HepG2 (cell line): Measurements from ENCODE around the gene EPB41L1. TPM values are rescaled to one million over a fixed set of nuclear protein-coding genes. Genes with fewer than 3 reads are reported as not detected.

ENCODE experiments used
- ARNT2 ChIP-seq: sonication (generic); formaldehyde crosslinking; IDR thresholded peaks from 2 replicates; pipeline ENCODE4 v1.8.0; 2022; ENCODE audit warnings: mild to moderate bottlenecking, low read depth, missing genetic modification reagents, moderate library complexity
- ATF5 ChIP-seq: sonication (generic); formaldehyde crosslinking; IDR thresholded peaks from 2 replicates; pipeline ENCODE4 v1.4.0; 2020; ENCODE audit warnings: mild to moderate bottlenecking, low read depth, missing genetic modification reagents
- BRD4 ChIP-seq: sonication (generic); formaldehyde crosslinking; IDR thresholded peaks from 2 replicates; pipeline ENCODE4 v1.4.0; 2020; ENCODE audit warnings: missing genetic modification reagents
- GABPA ChIP-seq, 2 experiments: IDR thresholded peaks; 2 replicates each; pipeline ENCODE4 v1.6.1; 2011 to 2016; ENCODE audit warnings: low read depth in 2 of 2, low read length in 1 of 2, missing biosample characterization in 1 of 2, missing genetic modification characterization in 1 of 2
- HOXA7 ChIP-seq: sonication (generic); formaldehyde crosslinking; IDR thresholded peaks from 2 replicates; pipeline ENCODE4 v1.8.1; 2022; ENCODE audit warnings: mild to moderate bottlenecking, missing genetic modification reagents, moderate library complexity
- KLF15 ChIP-seq: sonication (generic); formaldehyde crosslinking; IDR thresholded peaks from 2 replicates; pipeline ENCODE4 v1.8.1; 2023; ENCODE audit warnings: borderline replicate concordance, mild to moderate bottlenecking, inconsistent platforms, missing genetic modification reagents, mixed read lengths
- MIER2 ChIP-seq: IDR thresholded peaks from 2 replicates; pipeline ENCODE4 v1.6.1; 2016; ENCODE audit warnings: missing biosample characterization, missing genetic modification reagents
- MNT ChIP-seq: fragments of 450-650 bp; IDR thresholded peaks from 2 replicates; pipeline ENCODE4 v1.6.1; 2016
- MYC ChIP-seq: sonication (generic); formaldehyde crosslinking; IDR thresholded peaks from 2 replicates; pipeline ENCODE4 v1.9.0; 2021; ENCODE audit warnings: missing genetic modification reagents, borderline replicate concordance
- NR3C1 ChIP-seq: sonication (generic); formaldehyde crosslinking; IDR thresholded peaks from 2 replicates; pipeline ENCODE4 v1.4.0; 2020; ENCODE audit warnings: missing genetic modification reagents
- PREB ChIP-seq: sonication (generic); formaldehyde crosslinking; IDR thresholded peaks from 2 replicates; pipeline ENCODE4 v1.4.0; 2020; ENCODE audit warnings: missing genetic modification reagents
- SOX13 ChIP-seq, 3 experiments: fragments of 450-650 bp in 1 of 3; sonication (generic) in 1 of 3; formaldehyde crosslinking in 1 of 3; IDR thresholded peaks in 2 of 3; conservative IDR thresholded peaks in 1 of 3; 2 replicates each; pipeline versions ENCODE4 v1.5.0 to v1.6.1; 2016 to 2020; ENCODE audit warnings: antibody characterized with exemption in 1 of 3, mild to moderate bottlenecking in 1 of 3, missing compliant biosample characterization in 1 of 3, missing genetic modification reagents in 1 of 3, moderate library complexity in 1 of 3
- THAP7 ChIP-seq: sonication (generic); formaldehyde crosslinking; IDR thresholded peaks from 2 replicates; pipeline ENCODE4 v1.8.1; 2023; ENCODE audit warnings: mild to moderate bottlenecking, missing genetic modification reagents
- ZBTB21 ChIP-seq: sonication (generic); formaldehyde crosslinking; IDR thresholded peaks from 2 replicates; pipeline ENCODE4 v1.4.0; 2020; ENCODE audit warnings: missing genetic modification reagents
- ZFP90 ChIP-seq: sonication (generic); formaldehyde crosslinking; IDR thresholded peaks from 2 replicates; pipeline ENCODE4 v1.8.0; 2022; ENCODE audit warnings: missing genetic modification reagents, mild to moderate bottlenecking, inconsistent platforms, borderline replicate concordance
- ZGPAT ChIP-seq: IDR thresholded peaks from 2 replicates; pipeline ENCODE4 v1.6.1; 2016; ENCODE audit warnings: mild to moderate bottlenecking
- ZNF280B ChIP-seq: sonication (generic); formaldehyde crosslinking; IDR thresholded peaks from 2 replicates; pipeline ENCODE4 v1.5.0; 2020; ENCODE audit warnings: missing genetic modification reagents, mild to moderate bottlenecking, borderline replicate concordance
- ZNF317 ChIP-seq: sonication (generic); formaldehyde crosslinking; IDR thresholded peaks from 2 replicates; pipeline ENCODE4 v1.5.0; 2020; ENCODE audit warnings: mild to moderate bottlenecking, missing genetic modification reagents
- ZNF816 ChIP-seq: sonication (generic); formaldehyde crosslinking; IDR thresholded peaks from 2 replicates; pipeline ENCODE4 v1.8.0; 2022; ENCODE audit warnings: missing genetic modification reagents, mild to moderate bottlenecking, borderline replicate concordance
- ZNF839 ChIP-seq: sonication (generic); formaldehyde crosslinking; IDR thresholded peaks from 2 replicates; pipeline ENCODE4 v1.4.0; 2020; ENCODE audit warnings: missing genetic modification reagents, mild to moderate bottlenecking, borderline replicate concordance
- ZSCAN22 ChIP-seq: sonication (generic); formaldehyde crosslinking; IDR thresholded peaks from 2 replicates; pipeline ENCODE4 v1.4.0; 2020; ENCODE audit warnings: mild to moderate bottlenecking, missing genetic modification reagents
- polyA plus RNA-seq, 8 experiments: library from polyadenylated mRNA; depleted of rRNA in 3 of 8; stranded (reverse) in 7 of 8; unstranded in 1 of 8; fragments of >200 nt; fragmentation: Illumina TruSeq in 4 of 8; extraction: Trizol in 4 of 8; gene quantifications; 2 replicates each; pipeline versions ENCODE4 v1.2.1 to v1.2.3, GENCODE V29; 2011 to 2016; ENCODE audit warnings: low read depth in 4 of 8, missing spikeins in 1 of 8, mixed read lengths in 1 of 8; ENCODE audit not compliant: insufficient read depth in 1 of 8
- total RNA-seq, 5 experiments: library from RNA; depleted of rRNA; stranded (reverse); fragments of >200 nt; fragmentation: Illumina TruSeq; extraction: Trizol; gene quantifications; 2 replicates each; pipeline ENCODE4 v1.2.3, GENCODE V29; 2016; ENCODE audit warnings: low read depth in 1 of 5

The EPB41L1 gene
- total and polyA plus RNA-seq, 2 of the 13 experiments (the other 11 are each of a cell fraction or from before 2014, with no cell fraction given), result 16.7 to 39.0 TPM

GRCh38 chr20:36202891-36203338, 48.4 kb downstream of the EPB41L1 start (continued):
- peak; percentile 28; the same call in 1 of the 2 replicates for TF ChIP-seq ZGPAT
- no peak for TF ChIP-seq ZSCAN22 (CRISPR knock-in tag)
- no peak for TF ChIP-seq GABPA (IDR thresholded peaks at IDR 0.05; ENCODE audit: low read depth, low read length)
- no peak for TF ChIP-seq GABPA (CRISPR knock-in tag; IDR thresholded peaks at IDR 0.05; ENCODE audit: low read depth)
- no peak for TF ChIP-seq KLF15 (CRISPR knock-in tag)
- TF ChIP-seq SOX13 (IDR thresholded peaks at IDR 0.05), result no peak
- TF ChIP-seq SOX13 (CRISPR knock-in tag; conservative IDR thresholded peaks at IDR 0.05 in 1 of 2, IDR thresholded peaks at IDR 0.05 in 1 of 2), result peak in 1 of 2 experiments; percentile 37; a peak in 1 of 4 replicates
- 0 out of 2 replicates have a peak, but pooled peaks have one; percentile 55 for TF ChIP-seq ZNF280B
- TF ChIP-seq ZNF317, result no peak
- TF ChIP-seq MNT, result no peak
- no peak for TF ChIP-seq PREB (CRISPR knock-in tag)
- TF ChIP-seq THAP7, result no peak
- no peak for TF ChIP-seq NR3C1 (CRISPR knock-in tag)
- TF ChIP-seq ZNF839, result no peak
- no peak for TF ChIP-seq ATF5 (CRISPR knock-in tag)
- no peak for TF ChIP-seq HOXA7
- no peak for TF ChIP-seq ZBTB21 (CRISPR knock-in tag)
- TF ChIP-seq ARNT2, result peak; percentile 50; the same call in 1 of the 2 replicates
- 0 out of 2 replicates have a peak, but pooled peaks have one; percentile 46 for TF ChIP-seq MIER2
- no peak for TF ChIP-seq BRD4 (CRISPR knock-in tag)
- TF ChIP-seq ZFP90, result no peak
- 0 out of 2 replicates have a peak, but pooled peaks have one; percentile 20 for TF ChIP-seq MYC (CRISPR knock-in tag)
- no peak for TF ChIP-seq ZNF816
